ENCODE results near the gene RFX4. TPM values are rescaled to one million over a fixed set of nuclear protein-coding genes. Genes with fewer than 3 reads are reported as not detected.

Gene RFX4
- total RNA-seq, 1 donor from 2014 or later: 0.13 TPM

- no peak for DNase-seq (ENCODE audit: low spot score)
Measured at GRCh38 chr12:106801167-106801708, 218.4 kb downstream of the RFX4 start.

- DNase-seq (ENCODE audit: low spot score): no peak
Measured at GRCh38 chr12:106801830-106802533, 219.2 kb downstream of the RFX4 start.

GRCh38 chr12:106804668-106805067 lies 221.9 kb downstream of the RFX4 start:
- DNase-seq (ENCODE audit: low spot score): no peak

Other genes starting within 250 kb of the RFX4 start
- 11.8 TPM for gene POLR3B, start 225.3 kb upstream of the RFX4 start, total RNA-seq
- 23.3 TPM for gene RIC8B, start 191.7 kb downstream of the RFX4 start, total RNA-seq

Measured in mesenteric fat pad (tissue), 1 donor.